DND-41 (cell line): ENCODE measurements around the gene MESP2.

Experiments
- ATAC-seq: fragments of 200-7000 bp; cut with Tn5 transposase; 3 replicates; pipeline ENCODE4 v1.9.1; 2021; ENCODE audit warnings: low read depth; ENCODE audit not compliant: insufficient read depth
- DNase-seq: peaks from one replicate; pipeline ENCODE4 v3.0.0-alpha.2; 2020
- H2AFZ ChIP-seq: 2 replicates; pipeline ENCODE4 v1.6.0; 2012; ENCODE audit warnings: low read depth, low read length
- H3K27ac ChIP-seq: 2 replicates; pipeline ENCODE4 v1.5.1; 2012; ENCODE audit warnings: low read length, inconsistent platforms
- H3K27me3 ChIP-seq: fragments of 200-600 bp; sonication (generic); 2 replicates; pipeline ENCODE4 v1.6.0; 2012; ENCODE audit warnings: low read length, mild to moderate bottlenecking, inconsistent platforms; ENCODE audit not compliant: insufficient read depth, poor library complexity
- H3K36me3 ChIP-seq: 2 replicates; pipeline ENCODE4 v1.5.1; 2012; ENCODE audit warnings: low read length, inconsistent platforms; ENCODE audit not compliant: insufficient read depth
- H3K4me1 ChIP-seq: 2 replicates; pipeline ENCODE4 v1.5.1; 2012; ENCODE audit warnings: mild to moderate bottlenecking, low read length; ENCODE audit not compliant: insufficient read depth
- H3K4me2 ChIP-seq: 2 replicates; pipeline ENCODE4 v1.6.0; 2012; ENCODE audit warnings: mild to moderate bottlenecking, moderate library complexity, low read length, inconsistent platforms; ENCODE audit not compliant: insufficient read depth
- H3K4me3 ChIP-seq, 2 experiments: fragments of 200-600 bp in 1 of 2; shearing (Covaris generic) in 1 of 2; 2 replicates each; pipeline ENCODE4 v1.5.1; 2012 to 2016; ENCODE audit warnings: inconsistent platforms in 2 of 2, low read length in 2 of 2, mild to moderate bottlenecking in 2 of 2, low read depth in 1 of 2, moderate library complexity in 1 of 2
- H3K79me2 ChIP-seq: 2 replicates; pipeline ENCODE4 v1.6.0; 2012; ENCODE audit warnings: low read length, inconsistent platforms; ENCODE audit not compliant: insufficient read depth
- H3K9ac ChIP-seq: 2 replicates; pipeline ENCODE4 v1.6.0; 2012; ENCODE audit warnings: low read depth, mild to moderate bottlenecking, inconsistent platforms, low read length, moderate library complexity
- H3K9me3 ChIP-seq: 2 replicates; pipeline ENCODE4 v1.5.1; 2012; ENCODE audit warnings: low read length, moderate library complexity, mild to moderate bottlenecking, inconsistent platforms; ENCODE audit not compliant: insufficient read depth, severe bottlenecking
- H4K20me1 ChIP-seq: 2 replicates; pipeline ENCODE4 v1.6.0; 2012; ENCODE audit warnings: low read length; ENCODE audit not compliant: insufficient read depth
- CTCF ChIP-seq: IDR thresholded peaks from 2 replicates; pipeline ENCODE4 v1.5.1; 2012; ENCODE audit warnings: borderline replicate concordance, low read length, moderate library complexity, mild to moderate bottlenecking; ENCODE audit not compliant: poor library complexity, severe bottlenecking; ENCODE audit errors: extremely low read depth
- EZH2 ChIP-seq: IDR thresholded peaks from 3 replicates; pipeline ENCODE4 v1.6.1; 2012; ENCODE audit warnings: borderline replicate concordance, low read depth, mild to moderate bottlenecking, moderate library complexity, low read length, inconsistent platforms; ENCODE audit not compliant: severe bottlenecking

The MESP2 gene

GRCh38 chr15:89755701-89756100 lies 20.4 kb upstream of the MESP2 start:
- H4K20me1 ChIP-seq = no peaks in the 10 kb centered on the region
- no peak overlapping the region for H3K4me2 ChIP-seq
- H3K79me2 ChIP-seq = no peaks in the 10 kb centered on the region
- DNase-seq (no peak), ATAC-seq (no peak)
- H3K4me3 ChIP-seq = no peak overlapping the region
- no peaks in the 10 kb centered on the region for H3K36me3 ChIP-seq
- H3K27me3 ChIP-seq = no peaks in the 10 kb centered on the region
- H2AFZ ChIP-seq = no peak overlapping the region
- H3K9ac ChIP-seq = no peak overlapping the region
- no peaks in the 10 kb centered on the region for H3K9me3 ChIP-seq
- H3K27ac ChIP-seq = no peak overlapping the region
- no peak for TF ChIP-seq CTCF
- no peak for TF ChIP-seq EZH2
- H3K4me1 ChIP-seq = peaks cover 9% of the 10 kb centered on the region

GRCh38 chr15:89756897-89757296 lies 19.2 kb upstream of the MESP2 start:
- H3K36me3 ChIP-seq = no peaks in the 10 kb centered on the region
- no peak overlapping the region for H3K27ac ChIP-seq
- no peak overlapping the region for H2AFZ ChIP-seq
- no peaks in the 10 kb centered on the region for H4K20me1 ChIP-seq
- ATAC-seq (no peak), DNase-seq (no peak)
- no peaks in the 10 kb centered on the region for H3K79me2 ChIP-seq
- H3K4me1 ChIP-seq = no peaks in the 10 kb centered on the region
- no peak for TF ChIP-seq CTCF
- no peak for TF ChIP-seq EZH2
- no peak overlapping the region for H3K4me2 ChIP-seq
- no peak overlapping the region for H3K9ac ChIP-seq
- no peak overlapping the region for H3K4me3 ChIP-seq
- no peaks in the 10 kb centered on the region for H3K9me3 ChIP-seq
- no peaks in the 10 kb centered on the region for H3K27me3 ChIP-seq

- Histone ChIP-seq H3K4me2 (no peak overlapping the region), H3K36me3 (no peaks in the 10 kb centered on the region), H3K4me3 (no peak overlapping the region), H3K27ac (no peak overlapping the region), H3K4me1 (no peaks in the 10 kb centered on the region), H2AFZ (no peak overlapping the region), H4K20me1 (no peaks in the 10 kb centered on the region), H3K27me3 (no peaks in the 10 kb centered on the region), H3K79me2 (no peaks in the 10 kb centered on the region), H3K9me3 (no peaks in the 10 kb centered on the region), H3K9ac (no peak overlapping the region)
- ATAC-seq (no peak), DNase-seq (no peak)
- TF ChIP-seq CTCF (no peak), EZH2 (no peak)
These were observed 17.8 kb upstream of the MESP2 start for GRCh38 chr15:89758283-89758682.

- H3K27me3 ChIP-seq = no peaks in the 10 kb centered on the region
- H3K27ac ChIP-seq = no peak overlapping the region
- DNase-seq (no peak), ATAC-seq (no peak)
- H3K9ac ChIP-seq = no peak overlapping the region
- H3K79me2 ChIP-seq = no peaks in the 10 kb centered on the region
- H3K4me2 ChIP-seq = no peak overlapping the region
- no peak overlapping the region for H2AFZ ChIP-seq
- no peaks in the 10 kb centered on the region for H4K20me1 ChIP-seq
- no peak overlapping the region for H3K4me3 ChIP-seq
- H3K9me3 ChIP-seq = no peaks in the 10 kb centered on the region
- H3K36me3 ChIP-seq = no peaks in the 10 kb centered on the region
- H3K4me1 ChIP-seq = no peaks in the 10 kb centered on the region
- TF ChIP-seq CTCF (no peak), EZH2 (no peak)
These were observed 17.2 kb upstream of the MESP2 start for GRCh38 chr15:89758981-89759380.
